Sigmoid colon (tissue), 4 donors: ENCODE measurements around the gene BRIP1.

ENCODE experiments used
- CTCF ChIP-seq, 4 experiments: fragments of 450-650 bp in 3 of 4; fragments of 200-600 bp in 1 of 4; IDR thresholded peaks; one replicate each; pipeline ENCODE4 v1.5.1; 2016 to 2019; ENCODE audit warnings: antibody characterized with exemption in 4 of 4, mild to moderate bottlenecking in 3 of 4, moderate library complexity in 2 of 4
- EP300 ChIP-seq, 4 donors: sonication (generic); formaldehyde crosslinking; IDR thresholded peaks; one replicate each; pipeline ENCODE4 v1.6.1; 2017; ENCODE audit warnings: antibody characterized with exemption in 4 of 4
- POLR2A ChIP-seq, 2 donors: fragments of 450-650 bp; IDR thresholded peaks; one replicate each; pipeline ENCODE4 v1.6.1; 2016; ENCODE audit warnings: antibody characterized with exemption in 2 of 2, mild to moderate bottlenecking in 2 of 2, moderate library complexity in 2 of 2

GRCh38 chr17:61880589-61881102 is 17.3 kb upstream of the BRIP1 start:
- TF ChIP-seq EP300 (IDR thresholded peaks at IDR 0.05) (no peak), POLR2A (IDR thresholded peaks at IDR 0.05) (no peak), CTCF (IDR thresholded peaks at IDR 0.05) (no peak)
